ENCODE measurements around the gene OPTC.

Gene OPTC

DNA sequence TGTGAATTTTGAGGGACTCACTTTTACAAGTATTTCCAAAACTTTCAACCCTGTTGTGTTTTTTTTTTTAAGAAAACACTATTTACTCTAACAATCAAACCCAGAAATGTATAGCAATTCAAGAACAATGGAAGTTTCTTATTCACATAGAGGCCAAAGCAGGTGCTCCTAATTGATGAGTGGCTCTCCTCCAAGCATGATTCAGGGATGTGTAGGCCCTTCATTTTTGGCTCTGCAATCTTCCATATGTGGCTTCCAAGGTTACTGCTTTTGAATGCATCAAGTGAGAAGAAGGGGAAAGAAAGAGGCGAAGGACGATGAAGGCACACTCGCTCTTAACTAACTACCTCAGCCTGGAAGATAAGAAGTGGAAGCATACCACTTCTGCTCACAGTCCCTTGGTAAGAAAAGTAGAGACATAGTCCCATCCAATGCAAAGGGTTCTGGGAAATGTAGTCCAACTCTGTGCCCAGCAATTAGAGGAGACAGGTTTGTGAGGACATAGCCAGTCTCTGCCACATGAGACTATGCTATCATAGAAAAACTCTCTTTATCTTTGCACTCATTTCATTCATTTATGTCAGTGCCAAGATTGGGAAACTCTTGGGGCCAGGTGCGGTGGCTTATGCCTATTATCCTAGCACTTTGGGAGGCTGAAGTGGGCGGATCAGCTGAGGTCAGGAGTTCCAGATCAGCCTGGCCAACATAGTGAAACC is 46.0 kb downstream of the OPTC start:
- DNase-seq = no peak

- no peak for DNase-seq
Measured at GRCh38 chr1:203544485-203544884, 50.5 kb downstream of the OPTC start.

DNA sequence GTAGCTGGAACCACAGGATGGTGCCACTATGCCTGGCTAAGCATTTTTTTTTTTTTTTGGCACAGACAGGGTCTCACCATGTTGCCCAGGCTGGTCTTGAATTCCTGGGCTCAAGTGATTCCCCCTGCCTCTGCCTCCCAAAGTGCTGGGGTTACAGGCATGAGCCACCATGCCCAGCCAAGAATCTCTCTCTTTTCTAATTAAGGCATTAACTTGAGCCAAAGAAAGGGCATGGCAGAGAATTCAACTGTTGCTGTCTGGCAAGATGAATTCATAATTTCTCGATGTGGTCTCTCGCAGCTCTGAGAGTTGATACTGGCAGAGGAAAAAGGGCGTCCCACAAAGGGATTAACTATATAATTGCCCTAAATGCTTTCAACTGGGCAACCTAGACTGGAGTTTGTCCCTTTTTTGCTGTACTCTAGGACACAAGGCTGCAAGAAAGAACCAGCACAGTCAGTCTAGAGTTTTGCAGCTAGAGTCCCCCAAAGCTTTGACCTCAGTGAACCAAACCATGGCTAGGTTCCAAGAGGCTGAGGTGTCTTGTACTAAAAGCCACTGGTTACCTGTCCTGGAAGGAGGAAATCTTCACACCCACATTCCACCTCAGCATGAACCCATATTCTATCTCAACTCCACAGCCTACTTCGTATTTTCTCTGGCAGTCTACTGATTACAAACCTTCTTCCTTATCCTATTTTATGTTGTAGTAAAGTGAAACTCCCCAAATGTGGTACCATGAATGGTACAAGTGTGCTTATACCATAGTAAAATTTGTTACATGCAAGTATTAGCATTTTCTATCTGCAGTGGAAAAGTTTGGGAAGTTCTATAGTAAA is 51.2 kb downstream of the OPTC start:
- DNase-seq = no peak

DNA sequence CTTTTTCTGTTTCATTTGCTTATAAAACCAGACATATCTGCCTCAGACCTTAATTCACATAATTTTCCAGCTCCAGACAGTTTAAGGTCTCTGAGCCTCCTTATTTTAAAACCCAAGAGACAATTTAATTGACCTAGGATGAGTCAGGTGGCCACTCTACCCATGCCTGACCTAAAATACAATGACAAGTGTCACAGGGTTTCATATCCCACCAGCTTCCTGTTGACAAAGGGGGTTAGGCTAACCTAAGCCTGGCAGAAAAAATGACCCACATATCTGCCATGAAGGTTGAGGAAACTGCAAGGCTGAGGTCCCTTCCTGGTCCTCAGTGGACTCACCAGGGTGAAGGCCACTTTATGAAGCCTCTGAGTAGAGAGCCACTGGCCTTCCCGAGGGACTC is 52.3 kb downstream of the OPTC start:
- no peak for DNase-seq

GRCh38 chr1:203547147-203547546 is 53.2 kb downstream of the OPTC start:
- DNase-seq = no peak

DNA sequence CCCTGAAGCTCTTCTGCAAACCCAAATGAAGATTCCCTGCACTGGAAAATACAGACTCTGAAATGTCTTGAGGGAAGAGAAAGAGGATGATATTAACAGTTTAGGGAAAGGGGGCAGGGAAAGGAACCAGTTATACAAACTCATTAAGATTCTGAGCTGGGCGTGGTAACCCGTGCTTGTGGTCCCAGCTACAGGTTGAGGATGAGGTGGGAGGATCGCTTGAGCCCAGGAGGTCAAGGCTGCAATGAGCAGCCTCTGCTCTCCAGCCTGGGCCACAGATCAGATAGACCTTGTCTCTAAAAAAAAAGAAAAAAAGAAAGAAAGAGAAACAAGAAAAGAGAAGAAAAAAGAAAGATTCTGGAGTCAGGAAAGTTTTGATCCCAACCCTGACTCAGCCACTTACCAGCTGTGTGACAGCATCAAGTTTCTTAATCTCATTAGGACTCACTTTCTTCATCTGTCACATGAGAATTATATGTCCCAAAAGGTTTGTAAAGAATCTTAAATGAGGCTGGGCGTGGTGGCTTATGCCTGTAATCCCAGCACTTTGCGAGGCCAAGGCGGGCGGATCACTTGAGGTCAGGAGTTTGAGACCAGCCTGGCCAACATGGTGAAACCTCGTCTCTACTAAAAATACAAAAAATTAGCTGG is 53.9 kb downstream of the OPTC start:
- DNase-seq = no peak

DNA sequence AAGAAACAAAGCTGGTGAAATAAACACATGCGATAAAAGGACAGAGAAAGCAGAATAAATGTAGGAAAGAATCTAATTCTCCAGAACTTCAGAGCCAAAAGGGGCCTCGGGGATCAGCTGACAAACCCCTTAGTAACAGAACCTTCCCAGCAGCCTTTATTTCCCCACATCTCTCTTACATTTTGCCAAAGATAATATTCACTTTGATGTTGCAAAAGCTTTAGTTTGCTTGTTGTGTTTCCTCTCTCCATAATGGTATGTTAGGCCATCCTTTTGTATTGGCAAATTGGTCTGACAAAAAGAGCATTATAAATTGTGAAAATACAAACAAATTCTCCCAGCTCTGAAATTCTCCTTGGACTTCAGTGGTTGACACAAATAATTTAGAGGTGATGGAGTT is 54.9 kb downstream of the OPTC start:
- DNase-seq = no peak

DNA sequence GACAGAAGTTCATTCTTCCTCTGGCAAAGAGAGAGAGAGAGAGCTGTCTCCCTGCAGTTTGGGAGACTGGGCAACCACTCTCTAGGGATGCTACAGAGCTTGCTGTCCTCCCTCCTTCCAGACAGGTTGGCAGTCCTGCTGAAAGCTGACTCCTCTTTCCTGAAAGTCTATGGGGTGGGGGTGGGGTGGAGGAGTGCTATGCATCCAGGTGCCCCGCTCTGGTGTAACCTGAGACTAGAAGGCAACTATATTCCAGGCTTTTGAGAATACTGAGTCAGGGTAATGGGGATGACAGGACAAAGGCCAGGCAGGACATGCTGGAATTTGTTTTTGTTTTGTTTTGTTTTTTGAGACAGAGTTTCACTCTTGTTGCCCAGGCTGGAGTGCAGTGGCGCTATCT is 55.4 kb downstream of the OPTC start:
- no peak for DNase-seq

DNA sequence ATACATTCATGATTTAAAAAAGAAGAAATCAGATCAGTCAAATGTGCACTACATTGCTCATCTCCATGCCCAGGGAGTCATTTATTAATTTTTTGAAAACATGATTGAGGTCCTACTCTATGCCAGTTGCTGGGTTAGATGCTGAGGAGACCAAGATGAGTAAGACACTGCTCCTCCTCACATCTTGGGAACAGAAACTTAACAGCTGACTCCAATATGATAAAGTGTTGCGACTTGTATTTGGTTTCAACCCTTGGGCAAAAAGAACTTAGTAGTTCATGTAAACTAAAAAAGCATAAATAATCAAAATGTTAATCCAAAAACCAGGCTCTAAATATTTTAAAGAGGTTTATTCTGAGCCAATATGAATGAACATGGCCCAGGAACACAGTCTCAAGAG is 56.9 kb downstream of the OPTC start:
- DNase-seq = no peak

DNA sequence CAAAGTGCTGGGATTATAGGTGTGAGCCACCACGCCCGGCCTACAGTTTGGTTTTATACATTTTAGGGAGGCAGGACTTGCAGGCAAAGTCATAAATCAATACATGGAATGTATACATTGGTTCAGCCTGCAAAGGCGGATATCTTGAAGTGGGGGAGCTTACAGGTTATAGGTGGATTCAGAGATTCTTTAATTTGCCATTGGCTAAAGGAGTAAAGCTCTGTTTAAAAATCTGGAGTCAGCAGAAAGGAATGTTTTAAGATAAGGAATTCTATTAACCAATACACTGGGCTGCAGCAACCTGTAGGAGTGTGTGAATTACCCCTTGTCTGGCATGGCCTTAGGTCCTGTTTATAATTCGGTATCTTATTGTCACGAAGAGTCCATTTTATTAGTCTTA is 57.6 kb downstream of the OPTC start:
- DNase-seq = no peak

- no peak for DNase-seq
Measured at GRCh38 chr1:203553496-203553895, 59.5 kb downstream of the OPTC start.

- no peak for DNase-seq
Measured at GRCh38 chr1:203554071-203554470, 60.1 kb downstream of the OPTC start.

DNA sequence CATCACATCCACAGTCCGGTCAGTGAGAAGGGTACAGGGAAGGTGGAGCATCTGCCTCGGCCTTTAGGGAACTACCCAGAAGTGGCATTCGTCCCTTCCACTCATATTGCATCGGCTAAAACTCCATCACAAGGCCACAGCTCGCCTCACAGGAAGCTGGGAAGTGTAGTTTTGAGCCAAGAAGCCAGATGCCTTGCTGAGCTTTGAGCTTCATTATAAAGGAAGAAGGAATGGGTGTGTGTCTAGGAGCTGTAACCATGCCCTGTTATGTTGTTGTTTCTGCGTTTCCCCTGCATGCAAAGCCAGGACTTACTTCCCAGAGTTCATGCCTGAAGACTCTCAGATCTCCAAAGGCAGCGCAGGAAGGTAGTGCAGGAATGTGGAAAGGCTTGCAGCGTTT is 61.1 kb downstream of the OPTC start:
- DNase-seq = no peak

DNA sequence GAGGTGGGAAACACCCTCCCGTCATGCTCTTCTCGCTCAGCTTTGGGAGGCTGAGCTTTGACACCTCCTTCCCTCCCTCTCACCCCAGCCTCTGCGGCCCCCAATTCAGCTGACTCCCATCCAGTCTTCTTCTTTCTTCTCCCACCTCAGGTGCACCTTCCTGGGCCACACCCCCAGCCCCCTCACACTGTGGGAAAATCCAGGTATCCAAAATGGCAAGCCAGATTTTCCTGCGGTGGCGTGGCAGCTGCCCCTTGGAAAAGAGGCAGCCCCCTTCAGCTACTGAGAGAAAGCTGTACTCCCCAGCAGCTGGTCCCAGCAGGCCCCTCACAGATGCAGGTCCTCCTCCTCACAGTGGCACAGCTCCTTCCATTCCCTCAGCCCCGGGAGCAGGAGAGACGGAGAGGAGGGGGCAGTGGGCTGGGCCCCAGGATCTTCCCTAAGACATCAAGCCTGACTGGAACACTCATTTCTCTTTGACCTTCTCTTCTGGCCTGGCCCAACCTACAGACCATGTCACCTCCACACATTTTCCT is 61.6 kb downstream of the OPTC start:
- DNase-seq = no peak

DNA sequence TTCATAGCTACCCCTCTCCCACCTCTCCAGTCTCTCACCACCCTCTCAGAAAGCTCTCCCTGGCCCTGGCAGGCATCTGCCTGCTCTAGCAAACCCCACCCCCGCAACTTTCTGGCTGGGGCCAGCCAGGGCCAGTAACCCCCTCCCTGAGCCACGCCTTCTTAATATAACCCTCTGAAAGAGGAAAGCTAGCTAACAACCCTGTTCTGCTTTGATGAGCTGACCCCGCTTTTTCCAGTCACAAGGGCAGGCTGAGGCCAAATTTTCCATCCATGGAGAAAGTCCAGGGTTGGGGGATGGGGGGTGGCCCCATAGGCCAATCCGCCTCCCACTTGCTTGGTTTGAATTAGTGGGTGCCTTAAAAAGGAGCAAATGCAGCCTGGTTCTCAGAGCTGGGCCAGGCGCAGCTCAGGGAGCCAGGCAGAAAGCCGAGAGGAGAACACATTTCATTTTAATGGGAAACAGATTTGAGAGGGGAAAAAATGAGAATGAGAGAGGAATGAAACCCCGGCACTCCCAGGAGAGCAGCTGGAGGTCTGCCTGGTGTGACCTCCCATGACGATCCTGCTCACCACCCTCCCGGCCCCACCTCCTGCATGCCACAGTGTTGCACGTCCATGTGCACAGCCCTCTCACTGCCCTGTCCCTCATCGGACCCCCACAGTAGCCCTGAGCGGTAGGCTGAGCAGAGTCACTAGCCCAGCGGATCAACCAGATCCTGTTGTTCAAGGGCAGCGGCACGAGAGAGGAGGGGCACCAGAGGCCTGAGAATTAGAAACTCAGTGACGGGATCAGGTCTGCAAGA is 62.3 kb downstream of the OPTC start:
- no peak for DNase-seq

GRCh38 chr1:203557390-203557789 is 63.4 kb downstream of the OPTC start:
- DNase-seq = no peak

DNA sequence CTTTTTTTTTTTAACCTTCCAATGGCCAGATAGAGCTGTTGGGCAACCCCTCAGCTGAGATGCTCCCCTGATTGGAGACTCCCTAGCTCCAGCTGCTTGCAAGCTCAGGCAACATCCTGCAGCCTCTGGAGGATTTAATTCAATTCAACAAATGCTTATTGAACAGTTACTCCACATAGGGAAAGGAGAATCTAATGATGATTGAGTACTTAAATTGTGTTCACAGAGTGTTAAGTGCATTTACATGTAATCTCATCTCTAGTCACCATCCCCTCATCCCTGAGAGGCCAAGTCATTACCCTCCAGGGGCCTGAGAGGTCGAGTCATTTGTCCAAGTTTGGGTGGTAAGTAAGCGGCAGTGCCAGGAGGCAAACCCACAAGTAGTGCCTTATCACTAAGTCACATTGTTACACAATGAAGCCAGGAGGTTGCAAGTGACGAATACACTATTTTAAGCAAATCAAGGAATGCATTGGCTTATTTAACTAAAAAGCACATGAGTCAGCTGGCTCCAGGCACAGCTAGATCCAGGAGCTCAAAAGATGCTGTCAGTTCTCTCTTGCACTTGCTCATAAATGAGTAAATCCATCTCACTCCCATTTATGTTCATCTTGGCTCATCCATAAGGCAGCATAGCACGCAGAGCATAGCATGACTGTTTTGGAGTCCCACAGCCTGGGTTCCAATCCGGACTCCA is 64.3 kb downstream of the OPTC start:
- peak; percentile 53 to 59 for DNase-seq
